Neural progenitor cell (in vitro differentiated cells): Measurements from ENCODE around the gene GZMA. TPM values are rescaled to one million over a fixed set of nuclear protein-coding genes. Genes with fewer than 3 reads are reported as not detected.
A peak's percentile ranks its signal among the peaks of the same experiment; 100 is the strongest.

Source experiments
- DNase-seq: peaks from one replicate; pipeline ENCODE4 v3.0.0-alpha.2; 2016; ENCODE audit warnings: low spot score
- H2AFZ ChIP-seq: fragments of 200-600 bp; sonication (generic); replicated peaks from 2 replicates; pipeline ENCODE4 v1.6.1; 2016; ENCODE audit warnings: antibody characterized with exemption
- H3F3A ChIP-seq: fragments of 200-600 bp; sonication (generic); 2 replicates; pipeline ENCODE4 v1.6.1; 2016; ENCODE audit warnings: antibody characterized with exemption, low read depth
- H3K27ac ChIP-seq: fragments of 200-600 bp; sonication (generic); 2 replicates; pipeline ENCODE4 v1.5.1; 2016; ENCODE audit warnings: mild to moderate bottlenecking
- H3K27me3 ChIP-seq: fragments of 200-600 bp; sonication (generic); 2 replicates; pipeline ENCODE4 v1.6.1; 2016; ENCODE audit warnings: mild to moderate bottlenecking, moderate library complexity
- H3K36me3 ChIP-seq: fragments of 200-600 bp; sonication (generic); 2 replicates; pipeline ENCODE4 v1.5.1; 2016
- H3K4me1 ChIP-seq: fragments of 200-600 bp; sonication (generic); 2 replicates; pipeline ENCODE4 v1.6.1; 2016; ENCODE audit warnings: mixed run types
- H3K4me2 ChIP-seq: fragments of 200-600 bp; sonication (generic); 2 replicates; pipeline ENCODE4 v1.6.1; 2016
- H3K4me3 ChIP-seq: fragments of 200-600 bp; sonication (generic); 2 replicates; pipeline ENCODE4 v1.5.1; 2016
- H3K79me2 ChIP-seq: fragments of 200-600 bp; sonication (generic); 2 replicates; pipeline ENCODE4 v1.6.1; 2016; ENCODE audit warnings: low read depth
- H3K9ac ChIP-seq: fragments of 200-600 bp; sonication (generic); 2 replicates; pipeline ENCODE4 v1.6.1; 2016
- H3K9me3 ChIP-seq: fragments of 200-600 bp; sonication (generic); 2 replicates; pipeline ENCODE4 v1.5.1; 2016; ENCODE audit warnings: low read depth
- H4K20me1 ChIP-seq: fragments of 200-600 bp; sonication (generic); 2 replicates; pipeline ENCODE4 v1.6.1; 2016; ENCODE audit warnings: low read depth
- H3K27ac Mint-ChIP-seq: 3 replicates; pipeline ENCODE4 v1.8.0; 2021; ENCODE audit warnings: mixed read lengths
- H3K27me3 Mint-ChIP-seq: 2 replicates; pipeline ENCODE4 v1.8.0; 2022; ENCODE audit warnings: low read depth, mild to moderate bottlenecking, inconsistent platforms, moderate library complexity, mixed read lengths; ENCODE audit not compliant: insufficient read depth
- H3K36me3 Mint-ChIP-seq: 3 replicates; pipeline ENCODE4 v1.8.0; 2021; ENCODE audit warnings: mixed read lengths
- H3K4me1 Mint-ChIP-seq: 3 replicates; pipeline ENCODE4 v1.8.0; 2021; ENCODE audit warnings: mixed read lengths
- H3K4me3 Mint-ChIP-seq: 3 replicates; pipeline ENCODE4 v1.8.0; 2021; ENCODE audit warnings: mild to moderate bottlenecking, moderate library complexity, mixed read lengths
- H3K9me3 Mint-ChIP-seq: 3 replicates; pipeline ENCODE4 v1.8.0; 2020; ENCODE audit warnings: mixed read lengths
- EZH2 ChIP-seq: fragments of 200-600 bp; sonication (generic); IDR thresholded peaks from 2 replicates; pipeline ENCODE4 v1.6.1; 2017; ENCODE audit warnings: antibody characterized with exemption, mild to moderate bottlenecking, moderate library complexity
- EZH2phosphoT487 ChIP-seq: fragments of 200-600 bp; sonication (generic); IDR thresholded peaks from 2 replicates; pipeline ENCODE4 v1.6.1; 2017; ENCODE audit warnings: antibody characterized with exemption
- total RNA-seq: library from RNA; depleted of rRNA; stranded (reverse); fragments of >200 nt; gene quantifications from 2 replicates; pipeline ENCODE4 v1.2.3, GENCODE V29; 2015; ENCODE audit warnings: low replicate concordance
- TF ChIP-seq, protein P1 (sequence below): fragments of 200-600 bp; sonication (generic); IDR thresholded peaks from 2 replicates; pipeline ENCODE4 v1.5.1; 2017; ENCODE audit warnings: antibody characterized with exemption, mild to moderate bottlenecking

The GZMA gene
- not detected in 2 replicates for total RNA-seq

DNA sequence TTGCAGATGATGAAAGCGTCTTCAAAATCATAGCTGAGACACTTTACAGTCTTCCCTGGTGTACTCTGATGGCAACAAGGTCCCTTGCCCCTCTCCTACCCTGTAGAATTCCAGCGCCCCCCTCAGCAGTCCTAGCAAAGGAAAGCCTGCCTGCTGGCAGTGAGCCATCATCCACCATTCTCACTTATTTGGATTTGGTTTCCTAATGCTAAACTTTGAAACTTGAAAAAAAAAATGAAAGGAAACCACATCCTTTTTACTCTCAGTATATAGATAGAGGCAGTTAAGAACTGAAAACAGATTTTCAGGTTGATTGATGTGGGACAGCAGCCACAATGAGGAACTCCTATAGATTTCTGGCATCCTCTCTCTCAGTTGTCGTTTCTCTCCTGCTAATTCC lies at the start of gene GZMA:
Gene GZMA (plus strand): TSS at position 299 of the 400 bp plus-strand sequence. CDS start 37 bp downstream, at position 336.
- peak within 1 kb of the TSS; percentile 50 for H3K27ac Mint-ChIP-seq
- H3K9me3 Mint-ChIP-seq = peaks cover 6% of the 10 kb centered on the region
- H3K4me1 ChIP-seq = peaks cover 14% of the 10 kb centered on the region
- no peaks in the 10 kb centered on the region for H3K36me3 ChIP-seq
- DNase-seq = no peak
- H3K27me3 Mint-ChIP-seq = peaks cover 7% of the 10 kb centered on the region
- TF ChIP-seq EZH2phosphoT487 (no peak), EZH2 (no peak)
- TF ChIP-seq, protein P1, sequence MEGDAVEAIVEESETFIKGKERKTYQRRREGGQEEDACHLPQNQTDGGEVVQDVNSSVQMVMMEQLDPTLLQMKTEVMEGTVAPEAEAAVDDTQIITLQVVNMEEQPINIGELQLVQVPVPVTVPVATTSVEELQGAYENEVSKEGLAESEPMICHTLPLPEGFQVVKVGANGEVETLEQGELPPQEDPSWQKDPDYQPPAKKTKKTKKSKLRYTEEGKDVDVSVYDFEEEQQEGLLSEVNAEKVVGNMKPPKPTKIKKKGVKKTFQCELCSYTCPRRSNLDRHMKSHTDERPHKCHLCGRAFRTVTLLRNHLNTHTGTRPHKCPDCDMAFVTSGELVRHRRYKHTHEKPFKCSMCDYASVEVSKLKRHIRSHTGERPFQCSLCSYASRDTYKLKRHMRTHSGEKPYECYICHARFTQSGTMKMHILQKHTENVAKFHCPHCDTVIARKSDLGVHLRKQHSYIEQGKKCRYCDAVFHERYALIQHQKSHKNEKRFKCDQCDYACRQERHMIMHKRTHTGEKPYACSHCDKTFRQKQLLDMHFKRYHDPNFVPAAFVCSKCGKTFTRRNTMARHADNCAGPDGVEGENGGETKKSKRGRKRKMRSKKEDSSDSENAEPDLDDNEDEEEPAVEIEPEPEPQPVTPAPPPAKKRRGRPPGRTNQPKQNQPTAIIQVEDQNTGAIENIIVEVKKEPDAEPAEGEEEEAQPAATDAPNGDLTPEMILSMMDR = no peak
- no peak within 1 kb of the TSS for H3K27ac ChIP-seq
- peaks cover 2% of the 10 kb centered on the region for H3K36me3 Mint-ChIP-seq
- H3K4me2 ChIP-seq = no peak within 1 kb of the TSS
- H3K9ac ChIP-seq = no peak within 1 kb of the TSS
- H3K4me1 Mint-ChIP-seq = peaks cover 14% of the 10 kb centered on the region
- H3K4me3 Mint-ChIP-seq = no peak within 1 kb of the TSS
- no peaks in the 10 kb centered on the region for H3K79me2 ChIP-seq
- no peaks in the 10 kb centered on the region for H3K9me3 ChIP-seq
- H3K27me3 ChIP-seq = no peaks in the 10 kb centered on the region
- no peak within 1 kb of the TSS for H2AFZ ChIP-seq
- no peaks in the 10 kb centered on the region for H4K20me1 ChIP-seq
- H3F3A ChIP-seq = peaks cover 10% of the 10 kb centered on the region
- no peak within 1 kb of the TSS for H3K4me3 ChIP-seq

DNA sequence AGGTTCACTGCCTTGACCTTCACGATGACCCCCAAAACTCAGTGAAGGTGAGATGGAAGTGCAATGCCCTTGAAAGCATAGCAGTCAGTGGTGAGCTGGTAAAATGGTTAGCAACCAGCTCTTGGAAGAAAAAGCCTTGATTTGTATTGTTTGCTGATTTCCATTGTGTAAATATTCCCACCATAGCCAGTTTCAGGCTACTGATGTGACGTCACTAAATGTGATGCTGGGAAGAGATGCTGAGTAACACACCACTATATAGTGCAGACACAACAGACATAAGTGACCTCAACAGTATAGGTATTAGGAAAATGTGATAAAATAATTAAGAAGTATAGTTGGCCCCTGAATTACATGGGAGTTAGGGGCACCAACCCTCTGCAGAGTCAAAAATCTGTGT lies 47.3 kb upstream of the GZMA start:
- H2AFZ ChIP-seq = no peak overlapping the region
- DNase-seq = no peak
- no peaks in the 10 kb centered on the region for H3K9me3 ChIP-seq
- H3K4me1 ChIP-seq = no peaks in the 10 kb centered on the region
- no peak overlapping the region for H3K27ac ChIP-seq
- no peaks in the 10 kb centered on the region for H4K20me1 ChIP-seq
- H3K36me3 ChIP-seq = no peaks in the 10 kb centered on the region
- no peaks in the 10 kb centered on the region for H3K79me2 ChIP-seq
- Mint-ChIP-seq H3K4me3 (no peak overlapping the region), H3K36me3 (no peaks in the 10 kb centered on the region), H3K27me3 (peaks cover 5% of the 10 kb centered on the region), H3K27ac (no peak overlapping the region), H3K9me3 (peaks cover 19% of the 10 kb centered on the region), H3K4me1 (no peaks in the 10 kb centered on the region)
- no peaks in the 10 kb centered on the region for H3F3A ChIP-seq
- no peak overlapping the region for H3K9ac ChIP-seq
- no peak overlapping the region for H3K4me2 ChIP-seq
- TF ChIP-seq, protein P1 = no peak
- TF ChIP-seq EZH2 (no peak), EZH2phosphoT487 (no peak)
- H3K4me3 ChIP-seq = no peak overlapping the region
- H3K27me3 ChIP-seq = no peaks in the 10 kb centered on the region

DNA sequence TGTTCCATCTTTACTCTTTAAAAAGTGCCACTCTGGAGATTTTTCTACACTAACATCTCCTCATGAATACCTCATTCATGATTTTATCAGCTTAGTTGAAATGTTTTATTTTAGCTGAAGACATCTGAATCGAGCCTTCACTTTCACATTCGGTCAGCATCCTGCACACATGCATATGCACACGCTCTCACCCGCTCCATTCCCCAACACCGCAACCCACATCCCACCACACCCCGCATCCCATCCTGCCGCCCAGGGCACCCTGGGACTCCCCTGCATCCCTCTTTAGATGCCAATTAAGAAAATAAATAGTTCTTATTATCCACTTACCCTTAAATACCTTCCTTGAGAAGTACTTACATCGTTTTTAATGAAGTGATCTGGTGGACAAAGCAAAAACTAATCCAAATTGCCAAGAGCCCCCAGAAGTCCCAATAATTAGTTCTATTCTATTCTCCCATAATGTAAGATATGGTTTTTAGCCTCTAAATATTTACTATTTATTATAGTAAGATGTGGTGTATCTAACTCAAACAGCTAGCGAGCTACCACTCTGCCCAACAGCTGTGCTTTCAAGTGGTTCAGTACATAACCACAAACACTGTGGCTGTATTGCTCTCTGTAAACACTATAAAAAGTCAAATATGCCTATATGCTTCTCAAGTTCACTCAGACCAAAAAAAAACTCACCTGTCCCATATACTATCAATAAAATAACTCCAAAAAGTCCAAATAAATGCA lies 40.2 kb upstream of the GZMA start:
- DNase-seq = no peak
- no peaks in the 10 kb centered on the region for H3K27me3 ChIP-seq
- peaks cover 5% of the 10 kb centered on the region for H3K9me3 Mint-ChIP-seq

More for the DNA sequence above, 40.2 kb upstream of the GZMA start:
- no peaks in the 10 kb centered on the region for H3K27me3 Mint-ChIP-seq
- Histone ChIP-seq H3F3A (no peaks in the 10 kb centered on the region), H3K27ac (no peak overlapping the region), H3K79me2 (no peaks in the 10 kb centered on the region), H3K4me3 (no peak overlapping the region), H3K4me1 (no peaks in the 10 kb centered on the region), H3K36me3 (no peaks in the 10 kb centered on the region), H4K20me1 (no peaks in the 10 kb centered on the region), H3K9me3 (no peaks in the 10 kb centered on the region), H3K4me2 (no peak overlapping the region), H2AFZ (no peak overlapping the region), H3K9ac (no peak overlapping the region)
- H3K4me1 Mint-ChIP-seq = no peaks in the 10 kb centered on the region
- no peak for TF ChIP-seq EZH2
- no peak for TF ChIP-seq EZH2phosphoT487
- TF ChIP-seq, protein P1 = no peak
- H3K27ac Mint-ChIP-seq = no peak overlapping the region
- peaks cover 2% of the 10 kb centered on the region for H3K36me3 Mint-ChIP-seq
- H3K4me3 Mint-ChIP-seq = no peak overlapping the region
